ENCODE data around the gene MPZL1.

DNA sequence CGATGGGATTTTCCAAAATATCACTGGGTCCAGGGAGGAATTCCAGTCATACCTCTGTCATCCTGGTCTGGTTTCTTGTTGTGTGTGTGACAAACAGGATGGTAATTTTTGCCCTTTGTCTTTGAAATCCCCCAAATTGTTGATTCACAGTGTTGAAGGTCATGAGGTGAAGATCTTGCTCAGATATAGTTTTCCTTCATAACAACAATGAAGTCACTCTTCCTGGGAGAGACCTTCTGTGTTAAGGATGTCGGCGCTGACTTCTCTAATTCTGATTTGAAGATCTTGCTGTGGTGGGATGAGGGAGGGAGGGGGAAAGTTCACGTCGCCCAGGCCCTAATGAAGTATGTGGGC, 32.2 kb upstream of the MPZL1 start:
- TF ChIP-seq, protein P1, sequence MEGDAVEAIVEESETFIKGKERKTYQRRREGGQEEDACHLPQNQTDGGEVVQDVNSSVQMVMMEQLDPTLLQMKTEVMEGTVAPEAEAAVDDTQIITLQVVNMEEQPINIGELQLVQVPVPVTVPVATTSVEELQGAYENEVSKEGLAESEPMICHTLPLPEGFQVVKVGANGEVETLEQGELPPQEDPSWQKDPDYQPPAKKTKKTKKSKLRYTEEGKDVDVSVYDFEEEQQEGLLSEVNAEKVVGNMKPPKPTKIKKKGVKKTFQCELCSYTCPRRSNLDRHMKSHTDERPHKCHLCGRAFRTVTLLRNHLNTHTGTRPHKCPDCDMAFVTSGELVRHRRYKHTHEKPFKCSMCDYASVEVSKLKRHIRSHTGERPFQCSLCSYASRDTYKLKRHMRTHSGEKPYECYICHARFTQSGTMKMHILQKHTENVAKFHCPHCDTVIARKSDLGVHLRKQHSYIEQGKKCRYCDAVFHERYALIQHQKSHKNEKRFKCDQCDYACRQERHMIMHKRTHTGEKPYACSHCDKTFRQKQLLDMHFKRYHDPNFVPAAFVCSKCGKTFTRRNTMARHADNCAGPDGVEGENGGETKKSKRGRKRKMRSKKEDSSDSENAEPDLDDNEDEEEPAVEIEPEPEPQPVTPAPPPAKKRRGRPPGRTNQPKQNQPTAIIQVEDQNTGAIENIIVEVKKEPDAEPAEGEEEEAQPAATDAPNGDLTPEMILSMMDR (IDR thresholded peaks at IDR 0.05; ENCODE audit: extremely low read depth in 1 of 2, insufficient read depth in 1 of 2, low read depth in 1 of 2, low read length in 2 of 2) = no peak
- TF ChIP-seq EZH2 (IDR thresholded peaks at IDR 0.05; ENCODE audit: borderline replicate concordance, low read depth, low read length, severe bottlenecking) (no peak), POLR2AphosphoS5 (IDR thresholded peaks at IDR 0.05; ENCODE audit: insufficient read depth, low read depth, low read length) (no peak), POLR2A (IDR thresholded peaks at IDR 0.05; ENCODE audit: low read depth, low read length) (no peak)
